HG02943 (cell line): ENCODE data around the gene MGARP.

Source experiments
- ATAC-seq: cut with Tn5 transposase; IDR thresholded peaks from one replicate; pipeline ENCODE4 v1.9.1; 2021; ENCODE audit warnings: mild to moderate bottlenecking, low read depth, moderate library complexity; ENCODE audit not compliant: unreplicated experiment

MGARP gene

GRCh38 chr4:139247241-139247640 lies 32.8 kb downstream of the MGARP start:
- ATAC-seq = no peak

GRCh38 chr4:139246166-139246565 lies 33.9 kb downstream of the MGARP start:
- ATAC-seq = no peak

DNA sequence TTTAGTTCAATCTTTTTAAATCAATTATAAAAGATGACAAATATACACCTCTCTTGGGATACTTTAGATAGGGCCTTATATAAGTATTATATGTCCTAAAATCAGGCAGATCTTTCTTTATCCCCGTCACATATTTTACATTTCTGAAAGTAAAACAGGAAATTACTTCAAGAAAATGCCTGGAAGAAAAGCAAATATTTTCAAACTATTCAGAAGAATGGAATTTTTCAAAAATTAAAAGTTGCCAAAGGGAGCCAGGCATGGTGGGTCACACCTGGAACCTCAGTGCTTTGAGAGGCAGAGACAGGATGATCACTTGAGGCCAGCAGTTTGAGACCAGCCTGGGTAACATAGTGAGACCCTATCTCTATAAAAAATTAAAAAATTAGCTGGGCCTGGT lies 34.4 kb downstream of the MGARP start:
- ATAC-seq = no peak

- no peak for ATAC-seq
These were observed 36.3 kb downstream of the MGARP start for GRCh38 chr4:139243448-139244365.

- no peak for ATAC-seq
These were observed 37.4 kb downstream of the MGARP start for GRCh38 chr4:139242511-139243051.

- ATAC-seq = no peak
These were observed 38.3 kb downstream of the MGARP start for GRCh38 chr4:139241784-139242151.

GRCh38 chr4:139241086-139241783 lies 38.8 kb downstream of the MGARP start:
- no peak for ATAC-seq

DNA sequence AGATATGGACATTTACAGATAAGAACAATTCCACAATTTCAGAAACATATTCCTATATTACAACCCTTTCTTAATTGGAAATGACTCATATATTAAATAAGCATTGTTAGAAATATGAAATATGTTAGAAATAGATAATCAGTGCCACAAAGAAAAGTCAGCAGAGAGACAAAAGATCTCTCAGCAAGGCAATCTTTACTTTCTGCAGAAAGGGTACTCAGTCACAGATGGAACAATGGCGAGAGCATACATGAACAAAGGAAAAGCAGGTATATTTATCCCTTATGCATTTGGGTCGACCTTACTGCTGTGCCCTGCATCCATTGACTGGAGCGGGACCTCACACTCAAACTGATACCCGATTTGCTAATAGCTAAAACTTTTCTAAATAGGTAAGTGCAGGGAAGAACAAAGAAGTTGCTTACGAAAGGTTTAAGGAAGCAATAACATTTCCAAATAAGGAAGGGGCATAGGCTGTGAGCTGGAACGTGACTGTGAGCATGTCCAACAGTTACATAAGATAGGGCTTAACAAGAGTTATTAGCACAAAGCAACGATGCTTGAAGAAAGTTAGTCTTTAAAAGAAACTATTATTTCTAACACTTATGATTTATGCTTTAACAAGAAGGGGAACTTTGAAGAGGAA lies 40.8 kb downstream of the MGARP start:
- ATAC-seq = no peak

DNA sequence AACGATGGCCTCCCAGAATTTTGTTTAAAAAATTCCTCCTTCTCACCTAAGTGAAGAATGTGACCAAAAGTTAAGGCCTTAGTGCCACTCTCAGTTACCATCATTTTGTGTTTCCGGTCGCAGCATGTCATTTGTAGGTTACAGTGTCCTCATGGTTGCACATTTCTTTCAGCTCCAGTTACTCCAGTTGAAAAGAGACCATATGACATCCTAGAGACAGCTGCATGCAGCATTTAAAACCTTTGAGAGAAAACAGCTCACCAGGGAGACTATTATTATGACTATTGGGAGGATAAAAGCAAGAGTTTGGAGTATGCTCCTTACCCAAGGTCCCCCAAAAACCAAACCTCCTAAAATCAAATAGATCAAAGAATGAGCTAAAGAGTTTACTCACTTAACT lies 45.8 kb downstream of the MGARP start:
- ATAC-seq = no peak

DNA sequence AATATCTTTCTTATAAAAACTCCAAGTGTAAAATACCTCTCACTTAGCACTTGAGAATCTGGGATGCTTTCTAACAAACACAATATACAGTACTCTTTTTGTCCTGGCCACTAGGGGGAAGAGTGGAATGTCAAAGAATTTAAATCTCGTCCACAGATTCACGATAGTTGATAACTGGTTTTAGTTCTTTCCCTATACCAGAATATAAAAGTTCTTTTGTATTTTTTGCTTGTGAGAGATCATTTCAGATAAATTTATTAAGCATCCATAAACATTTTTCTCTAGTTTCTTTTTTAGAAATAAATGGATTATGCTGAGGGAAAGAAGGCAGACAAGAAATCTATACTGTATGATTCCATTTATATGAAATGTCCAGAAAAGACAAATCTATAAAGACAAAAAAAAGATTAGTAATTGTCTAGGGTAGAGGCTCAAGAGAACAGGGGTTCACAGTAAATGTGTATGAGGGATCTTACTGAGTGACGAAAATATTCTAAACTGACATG lies 50.4 kb downstream of the MGARP start:
- no peak for ATAC-seq

- peak; percentile 58 for ATAC-seq
These were observed 52.2 kb downstream of the MGARP start for GRCh38 chr4:139227729-139228404.

GRCh38 chr4:139223682-139224317 lies 56.2 kb downstream of the MGARP start:
- no peak for ATAC-seq

GRCh38 chr4:139222215-139222614 lies 57.8 kb downstream of the MGARP start:
- no peak for ATAC-seq

- no peak for ATAC-seq
These were observed 58.3 kb downstream of the MGARP start for GRCh38 chr4:139221687-139222086.

DNA sequence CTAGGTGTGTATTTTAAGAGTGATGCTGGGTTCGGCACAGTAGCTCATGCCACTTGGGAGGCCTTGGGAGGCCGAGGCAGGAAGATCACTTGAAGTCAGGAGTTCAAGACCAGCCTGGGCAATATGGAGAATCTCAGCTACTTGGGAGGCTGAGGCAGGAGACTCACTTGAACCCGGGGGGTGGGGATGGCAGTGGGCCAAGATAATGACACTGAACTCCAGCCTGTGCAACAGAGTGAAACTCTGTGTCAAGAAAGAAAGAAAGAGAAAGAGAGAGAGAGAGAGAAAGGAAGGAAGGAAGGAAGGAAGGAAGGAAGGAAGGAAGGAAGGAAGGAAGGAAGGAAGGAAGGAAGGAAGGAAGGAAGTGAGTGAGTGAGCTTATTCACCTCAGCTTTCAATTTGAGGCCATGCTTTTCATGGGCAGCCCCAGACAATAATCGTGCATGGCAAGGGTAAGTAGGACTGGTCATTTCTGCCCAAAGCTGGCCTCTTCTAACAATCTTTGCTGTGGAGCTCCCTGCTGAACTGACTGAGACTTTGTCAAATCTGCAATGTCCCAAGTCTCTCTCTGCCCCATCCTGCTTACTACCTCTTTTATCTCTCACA lies 60.5 kb downstream of the MGARP start:
- no peak for ATAC-seq
